GM12891 (cell line): ENCODE data around the gene CPEB1.
"Not testable (repeated sequence)": the region's sequence is repeated elsewhere in the genome, so short reads cannot be mapped to it uniquely, and the experiment has no call there.

Source experiments
- POLR2A ChIP-seq: IDR thresholded peaks from 2 replicates; pipeline ENCODE4 v1.6.1; 2011; ENCODE audit warnings: low read depth, low read length, control low read depth
- POU2F2 ChIP-seq: IDR thresholded peaks from 2 replicates; pipeline ENCODE4 v1.6.1; 2011; ENCODE audit warnings: low read depth, mild to moderate bottlenecking, control low read depth, low read length, moderate library complexity
- SPI1 ChIP-seq: IDR thresholded peaks from 2 replicates; pipeline ENCODE4 v1.6.1; 2011; ENCODE audit warnings: low read depth, low read length, control low read depth

- not testable (repeated sequence) for TF ChIP-seq POLR2A, POU2F2, SPI1
Measured at GRCh38 chr15:82505842-82506241, 141.3 kb downstream of the CPEB1 start.
